K562 (cell line): ENCODE measurements around the gene ULK2. TPM values are rescaled to one million over a fixed set of nuclear protein-coding genes. Genes with fewer than 3 reads are reported as not detected.

Experiments used
- ATAC-seq: fragments of 200-7000 bp; cut with Tn5 transposase; 3 replicates; pipeline ENCODE4 v1.9.1; 2020; ENCODE audit warnings: moderate library complexity
- BruUV-seq: library from RNA; stranded (reverse); fragments of 400-500 nt; replicated peaks from 2 replicates; lab custom pipeline; 2021; lab: Mats Ljungman, UMichigan
- CTCF ChIA-PET: fragments of 300-600 bp; formaldehyde crosslinking; extraction: SDS; loops from one replicate; lab custom pipeline; 2021; ENCODE audit warnings: low intra/inter-chr PET ratio; lab: Yijun Ruan, JAX
- POLR2A ChIA-PET: fragments of 300-600, 350-650 bp; sonication (Branson Sonifier 250); formaldehyde crosslinking; extraction: SDS; loops from one replicate; lab custom pipeline; 2021; ENCODE audit warnings: antibody characterized with exemption, inconsistent platforms; lab: Yijun Ruan, JAX
- DNase-seq, 4 experiments: peaks; one replicate each; pipeline versions ENCODE4 v3.0.0 to v3.0.0-alpha.2; 2011 to 2018; ENCODE audit warnings: low spot score in 3 of 4, mixed read lengths in 3 of 4; ENCODE audit errors: extremely low read depth in 1 of 4
- FAIRE-seq: peaks from 2 replicates; lab custom pipeline; 2011; peaks lifted over from hg19 to GRCh38; lab: Jason Lieb, UNC
- H2AFZ ChIP-seq: 2 replicates; pipeline ENCODE4 v1.6.0; 2011; ENCODE audit warnings: low read depth, low read length, control low read depth, inconsistent platforms
- H3K27ac ChIP-seq: fragments of 200-600 bp; 3 replicates; pipeline ENCODE4 v1.8.0; 2011; ENCODE audit warnings: low read depth, mild to moderate bottlenecking, control low read depth, inconsistent platforms, low read length, moderate library complexity, mixed read lengths; ENCODE audit errors: extremely low read depth
- H3K27me3 ChIP-seq, 2 experiments: fragments of 300-600 bp in 1 of 2; 2 replicates in 1 of 2; 3 replicates in 1 of 2; pipeline versions ENCODE4 v1.6.0 to v1.8.0; 2011; ENCODE audit warnings: inconsistent platforms in 2 of 2, low read length in 2 of 2, mild to moderate bottlenecking in 1 of 2, mixed read lengths in 1 of 2, moderate library complexity in 1 of 2; ENCODE audit not compliant: control insufficient read depth in 2 of 2, insufficient read depth in 2 of 2
- H3K36me3 ChIP-seq: fragments of 300-600 bp; 3 replicates; pipeline ENCODE4 v1.8.0; 2011; ENCODE audit warnings: mild to moderate bottlenecking, low read length, inconsistent platforms; ENCODE audit not compliant: control insufficient read depth, insufficient read depth
- H3K4me1 ChIP-seq, 2 experiments: fragments of 200-600 bp in 1 of 2; replicated peaks in 1 of 2; 2 replicates in 1 of 2; 3 replicates in 1 of 2; pipeline versions ENCODE4 v1.5.1 to v1.8.0; 2011; ENCODE audit warnings: inconsistent platforms in 2 of 2, low read length in 2 of 2, mild to moderate bottlenecking in 1 of 2, mixed read lengths in 1 of 2, moderate library complexity in 1 of 2; ENCODE audit not compliant: control insufficient read depth in 2 of 2, insufficient read depth in 2 of 2
- H3K4me2 ChIP-seq: 2 replicates; pipeline ENCODE4 v1.6.1; 2011; ENCODE audit warnings: low read length, control low read depth, inconsistent platforms, mixed read lengths; ENCODE audit not compliant: insufficient read depth
- H3K4me3 ChIP-seq: fragments of 200-600 bp; sonication (generic), shearing (Covaris generic); 2 replicates; pipeline ENCODE4 v1.5.1; 2016; ENCODE audit warnings: control low read depth, inconsistent platforms
- H3K79me2 ChIP-seq: fragments of 200-600 bp; 3 replicates; pipeline ENCODE4 v1.8.0; 2011; ENCODE audit warnings: low read length, inconsistent platforms; ENCODE audit not compliant: control insufficient read depth, insufficient read depth
- H3K9ac ChIP-seq, 2 experiments: 2 replicates each; pipeline versions ENCODE4 v1.6.0 to v1.6.1; 2011; ENCODE audit warnings: low read depth in 2 of 2, low read length in 2 of 2, control low read depth in 1 of 2, inconsistent platforms in 1 of 2, mild to moderate bottlenecking in 1 of 2, mixed read lengths in 1 of 2; ENCODE audit not compliant: insufficient read depth in 1 of 2
- H3K9me1 ChIP-seq: one replicate; pipeline ENCODE4 v1.6.0; 2011; ENCODE audit warnings: inconsistent platforms, mild to moderate bottlenecking, low read length, moderate library complexity; ENCODE audit not compliant: control insufficient read depth, insufficient read depth
- H3K9me3 ChIP-seq: replicated peaks from 2 replicates; pipeline ENCODE4 v1.5.1; 2011; ENCODE audit warnings: low read depth, low read length, inconsistent platforms; ENCODE audit not compliant: control insufficient read depth, insufficient read depth
- H4K20me1 ChIP-seq: replicated peaks from 2 replicates; pipeline ENCODE4 v1.6.1; 2011; ENCODE audit warnings: low read length, inconsistent platforms, mixed read lengths; ENCODE audit not compliant: control insufficient read depth, insufficient read depth
- CTCFL ChIP-seq: IDR thresholded peaks from 2 replicates; pipeline ENCODE4 v1.6.1; 2011; ENCODE audit warnings: borderline replicate concordance, low read depth, mild to moderate bottlenecking, moderate library complexity, low read length; ENCODE audit not compliant: insufficient read depth, poor library complexity, severe bottlenecking
- NCOR1 ChIP-seq: fragments of 450-650 bp; IDR thresholded peaks from 2 replicates; pipeline ENCODE4 v1.6.1; 2016; ENCODE audit warnings: mild to moderate bottlenecking, moderate library complexity
- RB1 ChIP-seq: fragments of 450-650 bp; IDR thresholded peaks from 2 replicates; pipeline ENCODE4 v1.6.1; 2017; ENCODE audit warnings: low read depth, mild to moderate bottlenecking
- RREB1 ChIP-seq: fragments of 250-450 bp; sonication (Bioruptor Pico); IDR thresholded peaks from 2 replicates; pipeline ENCODE4 v1.4.0; 2020
- TARDBP ChIP-seq: fragments of 450-650 bp; IDR thresholded peaks from 2 replicates; pipeline ENCODE4 v1.6.1; 2016
- WGBS: fragments of 100-300 bp; shearing (Covaris generic); methylation state at CpG from one replicate; pipeline ENCODE4 v1.1.6; 2016; ENCODE audit warnings: low coverage, mixed read lengths; ENCODE audit not compliant: insufficient coverage; ENCODE audit errors: missing lambda C conversion rate; 5-methylcytosine and 5-hydroxymethylcytosine counted together
- in situ Hi-C: fragments of 300-500 bp; cut with MboI; formaldehyde crosslinking; loops from 4 replicates; pipeline ENCODE4 v1.15.0; 2018; ENCODE audit warnings: inconsistent platforms, mixed read lengths
- intact Hi-C: fragments of 100-400 bp; cut with micrococcal nuclease; formaldehyde crosslinking; loops from 2 replicates; pipeline ENCODE4 v1.14.2; 2022
- polyA plus RNA-seq, 8 experiments: library from polyadenylated mRNA; depleted of rRNA in 4 of 8; stranded (reverse) in 5 of 8; unstranded in 3 of 8; fragments of >200 nt; fragmentation: Nextera tagmentation in 2 of 8; fragmentation: Illumina TruSeq in 1 of 8; extraction: Ambion mirVana in 2 of 8; extraction: Trizol in 1 of 8; gene quantifications; 2 replicates each; pipeline versions ENCODE4 v1.2.1 to v1.2.3, GENCODE V29; 2011 to 2014; ENCODE audit warnings: inconsistent platforms in 1 of 8, missing spikeins in 1 of 8
- total RNA-seq, 7 experiments: library from RNA; depleted of rRNA in 6 of 7; stranded (reverse); fragments of >200 nt in 6 of 7; fragmentation: Illumina TruSeq in 2 of 7; extraction: Trizol in 2 of 7; gene quantifications; 2 replicates each; pipeline versions ENCODE4 v1.2.1 to v1.2.3, GENCODE V29; 2011 to 2021; ENCODE audit warnings: low replicate concordance in 1 of 7

Gene ULK2
- total and polyA plus RNA-seq, 9 of the 15 experiments (the other 6 are each of a cell fraction or from before 2014, with no cell fraction given): 0.01 to 0.18 (median 0.07) TPM; not detected in 5

- no peak for TF ChIP-seq CTCFL
- TF ChIP-seq NCOR1: no peak
Measured at GRCh38 chr17:19874256-19874655, 6.5 kb upstream of the ULK2 start (continued).

- WGBS: 7% methylated on average over 2 of the region's 3 CpGs
- H4K20me1 ChIP-seq: no peaks in the 10 kb centered on the region
- TF ChIP-seq RREB1 (no peak), RB1 (no peak), TARDBP (no peak)
- POLR2A ChIA-PET: no interaction called here
- no peak for FAIRE-seq
- no peaks in the 10 kb centered on the region for H3K36me3 ChIP-seq
- H3K4me1 ChIP-seq: no peaks in the 10 kb centered on the region; a peak in 1 of 5 replicates
- H3K9me3 ChIP-seq: no peaks in the 10 kb centered on the region
- no peaks in the 10 kb centered on the region for H3K79me2 ChIP-seq
- H3K4me2 ChIP-seq: no peak overlapping the region
- CTCF ChIA-PET: no interaction called here
- no peak overlapping the region for H3K9ac ChIP-seq
- BruUV-seq: no TSS peak
- DNase-seq: no peak
- no peaks in the 10 kb centered on the region for H3K9me1 ChIP-seq
- in situ Hi-C loops: no loop called here
- H3K27ac ChIP-seq: no peak overlapping the region
- intact Hi-C loops: no loop called here
- peaks cover 4 to 24% of the 10 kb centered on the region in 2 experiments; a peak in 3 of 5 replicates for H3K27me3 ChIP-seq
- no peak overlapping the region for H2AFZ ChIP-seq
- no peak for ATAC-seq
- no peak overlapping the region for H3K4me3 ChIP-seq
Measured at GRCh38 chr17:19873346-19873745, 5.6 kb upstream of the ULK2 start.
